A549 (cell line): ENCODE data around the gene FAM171A1. TPM values are rescaled to one million over a fixed set of nuclear protein-coding genes. Genes with fewer than 3 reads are reported as not detected.

Experiments used
- ATAC-seq, 2 experiments: fragments of 200-7000 bp in 1 of 2; fragments of >200 bp in 1 of 2; cut with Nextera tagmentation in 1 of 2; cut with Tn5 transposase in 1 of 2; 3 replicates each; pipeline versions ENCODE4 v1.8.0 to v1.9.1; 2018 to 2020; ENCODE audit warnings: mild to moderate bottlenecking in 1 of 2, moderate library complexity in 1 of 2
- CTCF ChIA-PET: fragments of 300-600 bp; sonication (Branson Sonifier 250); formaldehyde crosslinking; extraction: SDS; loops from one replicate; lab custom pipeline; 2021; ENCODE audit warnings: antibody characterized with exemption, inconsistent platforms; lab: Yijun Ruan, JAX
- POLR2A ChIA-PET: fragments of 350-600 bp; formaldehyde crosslinking; extraction: SDS; loops from one replicate; lab custom pipeline; 2021; ENCODE audit warnings: antibody characterized with exemption, inconsistent platforms; lab: Yijun Ruan, JAX
- DNase-seq, 2 experiments: peaks; one replicate each; pipeline versions ENCODE4 v3.0.0 to v3.0.0-alpha.2; 2011 to 2016; ENCODE audit warnings: low read depth in 1 of 2, low spot score in 1 of 2
- FAIRE-seq: peaks from 2 replicates; lab custom pipeline; 2011; peaks lifted over from hg19 to GRCh38; lab: Jason Lieb, UNC
- H3K27ac ChIP-seq, 2 experiments: fragments of >200 bp; sonication (Bioruptor Twin); formaldehyde crosslinking; 3 replicates each; pipeline ENCODE4 v1.5.1; 2016 to 2017
- H3K4me1 ChIP-seq: fragments of >200 bp; sonication (Bioruptor Twin); formaldehyde crosslinking; 3 replicates; pipeline ENCODE4 v1.6.1; 2016
- H3K4me2 ChIP-seq: fragments of >200 bp; sonication (Bioruptor Twin); formaldehyde crosslinking; 3 replicates; pipeline ENCODE4 v1.6.1; 2016
- H3K4me3 ChIP-seq: fragments of >200 bp; sonication (Bioruptor Twin); formaldehyde crosslinking; 3 replicates; pipeline ENCODE4 v1.5.1; 2016
- H3K9me3 ChIP-seq: fragments of >200 bp; sonication (Bioruptor Twin); formaldehyde crosslinking; 3 replicates; pipeline ENCODE4 v1.6.1; 2016
- CBX8 ChIP-seq: fragments of 200-600 bp; sonication (generic); IDR thresholded peaks from 2 replicates; pipeline ENCODE4 v1.6.1; 2016
- CHD2 ChIP-seq: fragments of 150-350 bp; IDR thresholded peaks from 2 replicates; pipeline ENCODE4 v1.6.1; 2014; ENCODE audit warnings: low read length; ENCODE audit not compliant: partially characterized antibody
- EHF ChIP-seq: fragments of 250-450 bp; sonication (Bioruptor Pico); IDR thresholded peaks from 2 replicates; pipeline ENCODE4 v1.5.0; 2020; ENCODE audit warnings: mild to moderate bottlenecking
- EHMT2 ChIP-seq: fragments of 200-600 bp; sonication (generic); IDR thresholded peaks from 2 replicates; pipeline ENCODE4 v1.6.1; 2016; ENCODE audit warnings: antibody characterized with exemption, low read depth, mild to moderate bottlenecking, moderate library complexity
- EP300 ChIP-seq, 2 experiments: fragments of >200 bp; sonication (Bioruptor Twin); formaldehyde crosslinking; IDR thresholded peaks; 2 replicates in 1 of 2; 3 replicates in 1 of 2; pipeline ENCODE4 v1.6.1; 2016 to 2017
- ESRRA ChIP-seq: fragments of 150-350 bp; IDR thresholded peaks from 2 replicates; pipeline ENCODE4 v1.6.1; 2014; ENCODE audit warnings: mild to moderate bottlenecking, low read length, borderline replicate concordance
- FOSB ChIP-seq: fragments of 250-450 bp; sonication (Bioruptor Pico); IDR thresholded peaks from 2 replicates; pipeline ENCODE4 v1.5.0; 2020; ENCODE audit warnings: mild to moderate bottlenecking, moderate library complexity
- HDAC2 ChIP-seq: fragments of 200-600 bp; sonication (generic); IDR thresholded peaks from 2 replicates; pipeline ENCODE4 v1.6.1; 2016
- HEYL ChIP-seq: fragments of 250-450 bp; sonication (Bioruptor Pico); IDR thresholded peaks from 2 replicates; pipeline ENCODE4 v1.8.0; 2021; ENCODE audit warnings: mild to moderate bottlenecking, moderate library complexity
- JUN ChIP-seq, 2 experiments: fragments of >200 bp; sonication (Bioruptor Twin); formaldehyde crosslinking; IDR thresholded peaks; 2 replicates in 1 of 2; 3 replicates in 1 of 2; pipeline ENCODE4 v1.6.1; 2016 to 2017
- KDM5A ChIP-seq: fragments of 200-600 bp; sonication (generic); IDR thresholded peaks from 2 replicates; pipeline ENCODE4 v1.6.1; 2016; ENCODE audit warnings: antibody characterized with exemption, mild to moderate bottlenecking
- MAFK ChIP-seq: fragments of 450-650 bp; IDR thresholded peaks from 2 replicates; pipeline ENCODE4 v1.6.1; 2014; ENCODE audit not compliant: partially characterized antibody
- NR3C1 ChIP-seq: fragments of >200 bp; sonication (Bioruptor Twin); formaldehyde crosslinking; IDR thresholded peaks from 3 replicates; pipeline ENCODE4 v1.6.1; 2017
- POLR2A ChIP-seq: IDR thresholded peaks from 2 replicates; pipeline ENCODE4 v1.6.1; 2012; ENCODE audit warnings: mild to moderate bottlenecking, low read length
- RCOR1 ChIP-seq: fragments of 150-350 bp; IDR thresholded peaks from 2 replicates; pipeline ENCODE4 v1.6.1; 2014; ENCODE audit warnings: antibody characterized with exemption, low read length, low read depth
- SREBF2 ChIP-seq: fragments of 450-650 bp; IDR thresholded peaks from 2 replicates; pipeline ENCODE4 v1.6.1; 2014; ENCODE audit warnings: mild to moderate bottlenecking, moderate library complexity
- TFCP2L1 ChIP-seq: fragments of 250-450 bp; sonication (Bioruptor Pico); IDR thresholded peaks from 2 replicates; pipeline ENCODE4 v1.5.0; 2021; ENCODE audit warnings: mild to moderate bottlenecking
- ZNF302 ChIP-seq: fragments of 250-450 bp; sonication (Bioruptor Pico); IDR thresholded peaks from 2 replicates; pipeline ENCODE4 v1.9.0; 2021; ENCODE audit warnings: inconsistent platforms, mild to moderate bottlenecking, moderate library complexity
- WGBS: methylation state at CpG from one replicate; pipeline ENCODE4 v1.1.6; 2017; ENCODE audit errors: missing lambda C conversion rate; 5-methylcytosine and 5-hydroxymethylcytosine counted together
- polyA plus RNA-seq, 4 experiments: library from polyadenylated mRNA; depleted of rRNA in 3 of 4; stranded (reverse); fragments of >200 nt; fragmentation: RNase III in 1 of 4; extraction: RNeasy Plus Mini Kit Qiagen cat#74134 plus additional on column Dnase treatment in 1 of 4; gene quantifications; 2 replicates in 3 of 4; 3 replicates in 1 of 4; pipeline ENCODE4 v1.2.3, GENCODE V29; 2011 to 2017
- TF ChIP-seq, protein P1 (sequence below): IDR thresholded peaks from 2 replicates; pipeline ENCODE4 v1.6.1; 2012; ENCODE audit warnings: low read depth, borderline replicate concordance
- TF ChIP-seq, protein P2 (sequence below): fragments of 200-600 bp; sonication (generic); IDR thresholded peaks from 2 replicates; pipeline ENCODE4 v1.6.1; 2016; ENCODE audit warnings: antibody characterized with exemption, mild to moderate bottlenecking, moderate library complexity
- TF ChIP-seq, protein P3 (sequence below): fragments of >200 bp; sonication (Bioruptor Twin); formaldehyde crosslinking; IDR thresholded peaks from 3 replicates; pipeline ENCODE4 v1.6.1; 2016

The FAM171A1 gene
- polyA plus RNA-seq, 2 of the 4 experiments (the other 2 are of a cell fraction), result 13.8 to 15.2 TPM

- no peak for FAIRE-seq
- CTCF ChIA-PET, result interaction anchor here (1.5 kb wide), 1 partner anchor 16 kb away, joined by 8 read pairs; no protein-coding TSS in a partner anchor
- Histone ChIP-seq H3K9me3 (no peaks in the 10 kb centered on the region), H3K27ac (no peak overlapping the region), H3K4me1 (no peaks in the 10 kb centered on the region), H3K4me2 (no peak overlapping the region), H3K4me3 (no peak overlapping the region)
- POLR2A ChIA-PET, result no interaction called here
- no peak for ATAC-seq
- TF ChIP-seq EHF (CRISPR knock-in tag), result no peak
- TF ChIP-seq HDAC2, result no peak
- TF ChIP-seq, protein P1, sequence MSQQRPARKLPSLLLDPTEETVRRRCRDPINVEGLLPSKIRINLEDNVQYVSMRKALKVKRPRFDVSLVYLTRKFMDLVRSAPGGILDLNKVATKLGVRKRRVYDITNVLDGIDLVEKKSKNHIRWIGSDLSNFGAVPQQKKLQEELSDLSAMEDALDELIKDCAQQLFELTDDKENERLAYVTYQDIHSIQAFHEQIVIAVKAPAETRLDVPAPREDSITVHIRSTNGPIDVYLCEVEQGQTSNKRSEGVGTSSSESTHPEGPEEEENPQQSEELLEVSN, result no peak
- TF ChIP-seq POLR2A, result no peak
- TF ChIP-seq EHMT2, result no peak
- TF ChIP-seq TFCP2L1 (CRISPR knock-in tag), result no peak
- TF ChIP-seq, protein P2, sequence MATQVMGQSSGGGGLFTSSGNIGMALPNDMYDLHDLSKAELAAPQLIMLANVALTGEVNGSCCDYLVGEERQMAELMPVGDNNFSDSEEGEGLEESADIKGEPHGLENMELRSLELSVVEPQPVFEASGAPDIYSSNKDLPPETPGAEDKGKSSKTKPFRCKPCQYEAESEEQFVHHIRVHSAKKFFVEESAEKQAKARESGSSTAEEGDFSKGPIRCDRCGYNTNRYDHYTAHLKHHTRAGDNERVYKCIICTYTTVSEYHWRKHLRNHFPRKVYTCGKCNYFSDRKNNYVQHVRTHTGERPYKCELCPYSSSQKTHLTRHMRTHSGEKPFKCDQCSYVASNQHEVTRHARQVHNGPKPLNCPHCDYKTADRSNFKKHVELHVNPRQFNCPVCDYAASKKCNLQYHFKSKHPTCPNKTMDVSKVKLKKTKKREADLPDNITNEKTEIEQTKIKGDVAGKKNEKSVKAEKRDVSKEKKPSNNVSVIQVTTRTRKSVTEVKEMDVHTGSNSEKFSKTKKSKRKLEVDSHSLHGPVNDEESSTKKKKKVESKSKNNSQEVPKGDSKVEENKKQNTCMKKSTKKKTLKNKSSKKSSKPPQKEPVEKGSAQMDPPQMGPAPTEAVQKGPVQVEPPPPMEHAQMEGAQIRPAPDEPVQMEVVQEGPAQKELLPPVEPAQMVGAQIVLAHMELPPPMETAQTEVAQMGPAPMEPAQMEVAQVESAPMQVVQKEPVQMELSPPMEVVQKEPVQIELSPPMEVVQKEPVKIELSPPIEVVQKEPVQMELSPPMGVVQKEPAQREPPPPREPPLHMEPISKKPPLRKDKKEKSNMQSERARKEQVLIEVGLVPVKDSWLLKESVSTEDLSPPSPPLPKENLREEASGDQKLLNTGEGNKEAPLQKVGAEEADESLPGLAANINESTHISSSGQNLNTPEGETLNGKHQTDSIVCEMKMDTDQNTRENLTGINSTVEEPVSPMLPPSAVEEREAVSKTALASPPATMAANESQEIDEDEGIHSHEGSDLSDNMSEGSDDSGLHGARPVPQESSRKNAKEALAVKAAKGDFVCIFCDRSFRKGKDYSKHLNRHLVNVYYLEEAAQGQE, result no peak
- no peak for TF ChIP-seq HEYL
- TF ChIP-seq EP300 (IDR thresholded peaks at IDR 0.05), result no peak
- no peak for TF ChIP-seq RCOR1
- TF ChIP-seq SREBF2, result no peak
- TF ChIP-seq, protein P3, sequence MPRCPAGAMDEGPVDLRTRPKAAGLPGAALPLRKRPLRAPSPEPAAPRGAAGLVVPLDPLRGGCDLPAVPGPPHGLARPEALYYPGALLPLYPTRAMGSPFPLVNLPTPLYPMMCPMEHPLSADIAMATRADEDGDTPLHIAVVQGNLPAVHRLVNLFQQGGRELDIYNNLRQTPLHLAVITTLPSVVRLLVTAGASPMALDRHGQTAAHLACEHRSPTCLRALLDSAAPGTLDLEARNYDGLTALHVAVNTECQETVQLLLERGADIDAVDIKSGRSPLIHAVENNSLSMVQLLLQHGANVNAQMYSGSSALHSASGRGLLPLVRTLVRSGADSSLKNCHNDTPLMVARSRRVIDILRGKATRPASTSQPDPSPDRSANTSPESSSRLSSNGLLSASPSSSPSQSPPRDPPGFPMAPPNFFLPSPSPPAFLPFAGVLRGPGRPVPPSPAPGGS, result no peak
- TF ChIP-seq MAFK, result no peak
- no peak for TF ChIP-seq JUN (IDR thresholded peaks at IDR 0.05)
- TF ChIP-seq ZNF302 (CRISPR knock-in tag), result no peak
- TF ChIP-seq CBX8, result no peak
- TF ChIP-seq ESRRA, result no peak
- DNase-seq, result no peak
- WGBS, result 93% methylated on average over 5 of the region's 5 CpGs
Measured at GRCh38 chr10:15224948-15225347, 146.1 kb downstream of the FAM171A1 start.

GRCh38 chr10:15223174-15223573, 147.9 kb downstream of the FAM171A1 start:
- CTCF ChIA-PET, result interaction anchor here (0.7 to 1.7 kb wide), 4 partner anchors 10 to 54 kb away, joined by 3 to 8 read pairs (median 5); partner anchors contain the start of gene NMT2
- POLR2A ChIA-PET, result no interaction called here
- FAIRE-seq (no peak), DNase-seq (no peak), ATAC-seq (no peak)
- Histone ChIP-seq H3K27ac (no peak overlapping the region), H3K4me3 (no peak overlapping the region), H3K4me1 (no peaks in the 10 kb centered on the region), H3K9me3 (no peaks in the 10 kb centered on the region), H3K4me2 (no peak overlapping the region)
- 88% methylated on average over 6 of the region's 6 CpGs for WGBS
- TF ChIP-seq FOSB (CRISPR knock-in tag) (no peak), NR3C1 (no peak), JUN (IDR thresholded peaks at IDR 0.05) (no peak), CHD2 (no peak), KDM5A (no peak)
- TF ChIP-seq, protein P2, result no peak
